ENCODE results near the gene RNF180. TPM values are rescaled to one million over a fixed set of nuclear protein-coding genes. Genes with fewer than 3 reads are reported as not detected.
"Not testable (repeated sequence)": the region's sequence is repeated elsewhere in the genome, so short reads cannot be mapped to it uniquely, and the experiment has no call there.

Gene RNF180
- total RNA-seq, 6 experiments from 2014 or later = 3.8 to 6.7 (median 6.0) TPM

- DNase-seq = no peak
- intact Hi-C loops (cut with DNase I) = no loop called here
- Histone ChIP-seq H3K9me3 (no peaks in the 10 kb centered on the region), H3K27me3 (no peaks in the 10 kb centered on the region), H3K4me1 (no peaks in the 10 kb centered on the region), H3K27ac (no peak overlapping the region), H3K36me3 (no peaks in the 10 kb centered on the region), H3K4me3 (no peak overlapping the region)
- no peak for TF ChIP-seq POLR2A (IDR thresholded peaks at IDR 0.05)
- no peak for TF ChIP-seq CTCF (IDR thresholded peaks at IDR 0.05)
- 100% methylated on average over 1 of the region's 1 CpG for WGBS (ENCODE audit: insufficient coverage, low coverage, low lambda C conversion rate, missing lambda C conversion rate)
- no peak for ATAC-seq
Observed at GRCh38 chr5:64221911-64222310, 56.3 kb downstream of the RNF180 start.

DNA sequence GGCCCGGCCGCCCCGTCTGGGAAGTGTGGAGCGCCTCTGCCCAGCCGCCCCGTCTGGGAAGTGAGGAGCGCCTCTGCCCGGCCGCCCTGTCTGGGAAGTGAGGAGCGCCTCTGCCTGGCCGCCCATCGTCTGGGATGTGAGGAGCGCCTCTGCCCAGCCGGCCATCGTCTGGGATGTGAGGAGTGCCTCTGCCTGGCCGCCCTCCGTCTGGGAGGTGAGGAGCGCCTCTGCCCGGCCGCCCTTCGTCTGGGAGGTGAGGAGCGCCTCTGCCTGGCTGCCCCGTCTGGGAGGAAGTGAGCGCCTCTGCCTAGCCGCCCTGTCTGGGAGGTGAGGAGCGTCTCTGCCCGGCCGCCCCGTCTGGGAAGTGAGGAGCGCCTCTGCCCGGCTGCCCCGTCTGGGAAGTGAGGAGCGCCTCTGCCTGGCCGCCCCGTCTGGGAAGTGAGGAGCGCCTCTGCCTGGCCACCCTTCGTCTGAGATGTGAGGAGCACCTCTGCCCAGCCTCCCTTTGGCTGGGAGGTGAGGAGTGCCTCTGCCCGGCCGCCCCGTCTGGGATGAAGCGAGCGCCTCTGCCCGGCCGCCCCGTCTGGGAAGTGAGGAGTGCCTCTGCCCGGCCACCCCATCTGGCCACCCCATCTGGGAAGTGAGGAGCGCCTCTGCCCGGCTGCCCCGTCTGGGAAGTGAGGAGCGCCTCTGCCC lies 59.8 kb downstream of the RNF180 start:
- intact Hi-C loops (cut with DNase I); H3K9me3 ChIP-seq; H3K4me1 ChIP-seq; H3K36me3 ChIP-seq; ATAC-seq; DNase-seq; H3K4me3 ChIP-seq; H3K27me3 ChIP-seq; H3K27ac ChIP-seq: not testable (repeated sequence)
- WGBS (ENCODE audit: insufficient coverage, low coverage, low lambda C conversion rate, missing lambda C conversion rate) = 92% methylated on average over 5 of the region's 50 CpGs

DNA sequence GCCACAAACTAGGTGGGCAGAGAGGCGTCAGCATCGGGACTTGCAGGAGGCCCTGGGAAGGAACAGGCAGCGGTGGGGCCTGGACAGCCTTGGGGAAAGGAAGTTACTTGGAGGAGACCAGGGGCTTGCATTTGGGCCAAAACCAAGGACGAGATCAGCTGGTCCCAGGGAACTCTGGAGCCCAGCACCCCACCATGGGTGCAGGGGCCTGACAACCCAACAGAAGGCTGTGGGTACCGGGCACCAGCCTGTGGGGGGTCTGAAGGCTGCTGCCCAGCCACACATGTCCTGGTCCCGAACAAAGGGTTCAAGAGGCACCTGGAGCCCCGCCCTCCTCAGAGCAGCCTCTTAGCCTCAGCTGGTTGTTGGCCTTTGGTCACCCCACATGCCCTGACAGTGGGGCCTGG lies 61.5 kb downstream of the RNF180 start:
- H3K27ac ChIP-seq; H3K27me3 ChIP-seq; H3K9me3 ChIP-seq; H3K36me3 ChIP-seq; H3K4me3 ChIP-seq; intact Hi-C loops (cut with DNase I); H3K4me1 ChIP-seq: not testable (repeated sequence)
- ATAC-seq (peak in 2 of 4 donors; percentile 25 to 49), DNase-seq (peak in 1 of 3 donors; percentile 45)
- WGBS (ENCODE audit: insufficient coverage, low coverage, low lambda C conversion rate, missing lambda C conversion rate) = no CpG with 5 or more reads among the region's 7 CpGs

- WGBS (ENCODE audit: insufficient coverage, low coverage, low lambda C conversion rate, missing lambda C conversion rate) = 1% methylated on average over 4 of the region's 4 CpGs
- Histone ChIP-seq H3K27me3 (no peaks in the 10 kb centered on the region), H3K9me3 (no peaks in the 10 kb centered on the region), H3K27ac (no peak overlapping the region), H3K4me1 (no peaks in the 10 kb centered on the region), H3K4me3 (no peak overlapping the region), H3K36me3 (no peaks in the 10 kb centered on the region)
- ATAC-seq (peak; percentile 59 to 71 (median 67)), DNase-seq (no peak)
- TF ChIP-seq POLR2A (IDR thresholded peaks at IDR 0.05) (no peak), CTCF (IDR thresholded peaks at IDR 0.05) (peak; percentile 56 to 69 (median 62))
- intact Hi-C loops (cut with DNase I) = no loop called here
Observed at GRCh38 chr5:64229163-64229774, 63.6 kb downstream of the RNF180 start.

DNA sequence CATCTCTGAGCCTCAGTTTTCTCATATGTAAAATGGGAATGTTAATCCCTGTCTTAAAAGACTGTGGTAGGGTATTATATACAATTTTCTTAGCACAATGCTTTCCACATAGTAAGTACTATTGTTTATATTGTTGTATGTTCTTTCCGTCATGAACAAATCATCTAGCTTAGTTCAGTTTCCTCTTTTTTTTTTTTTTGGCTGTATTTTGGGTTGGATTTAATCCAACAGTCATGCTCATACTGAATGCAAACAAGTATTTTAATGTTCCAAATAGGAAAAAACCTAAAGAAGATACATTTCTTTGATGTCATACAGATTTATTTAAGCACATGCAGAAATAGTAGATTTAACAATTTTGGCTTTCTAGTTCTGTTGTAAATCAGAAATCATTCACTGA lies 95.1 kb downstream of the RNF180 start:
- WGBS (ENCODE audit: insufficient coverage, low coverage, low lambda C conversion rate, missing lambda C conversion rate) = 35% methylated on average over 1 of the region's 1 CpG
- no peak for ATAC-seq

More for the DNA sequence above, 95.1 kb downstream of the RNF180 start:
- DNase-seq = no peak
- no peak for TF ChIP-seq CTCF (IDR thresholded peaks at IDR 0.05)
- TF ChIP-seq POLR2A (IDR thresholded peaks at IDR 0.05) = no peak
- Histone ChIP-seq H3K4me1 (no peaks in the 10 kb centered on the region), H3K27me3 (no peaks in the 10 kb centered on the region), H3K4me3 (no peak overlapping the region), H3K36me3 (no peaks in the 10 kb centered on the region), H3K9me3 (no peaks in the 10 kb centered on the region), H3K27ac (no peak overlapping the region)
- intact Hi-C loops (cut with DNase I) = no loop called here
